ENCODE data around the gene CHI3L1. TPM values are rescaled to one million over a fixed set of nuclear protein-coding genes. Genes with fewer than 3 reads are reported as not detected.

The CHI3L1 gene
- total RNA-seq, 1 experiment from 2014 or later, result not detected

- no peak overlapping the region for H3K4me3 ChIP-seq (replicated peaks in 1 of 2; ENCODE audit: low read depth in 1 of 2, low read length in 2 of 2)
- H2AFZ ChIP-seq (ENCODE audit: low read depth, low read length, poor library complexity, severe bottlenecking), result no peak overlapping the region
- DNase-seq (ENCODE audit: low read depth, low spot score) (no peak), ATAC-seq (no peak)
- TF ChIP-seq EZH2phosphoT487 (IDR thresholded peaks at IDR 0.05; ENCODE audit: borderline replicate concordance), result no peak
- TF ChIP-seq MAX (IDR thresholded peaks at IDR 0.05), result no peak
- TF ChIP-seq ELF1 (IDR thresholded peaks at IDR 0.05; ENCODE audit: borderline replicate concordance, low read depth), result no peak
- TF ChIP-seq FOSL1 (IDR thresholded peaks at IDR 0.05; ENCODE audit: low read depth), result no peak
- TF ChIP-seq ZBTB33 (IDR thresholded peaks at IDR 0.05; ENCODE audit: extremely low read depth, insufficient replicate concordance, low read length), result no peak
- TF ChIP-seq JUND (IDR thresholded peaks at IDR 0.05), result no peak
- TF ChIP-seq POLR2A (IDR thresholded peaks at IDR 0.05; ENCODE audit: borderline replicate concordance, extremely low read depth, insufficient read depth, insufficient read length), result no peak
- TF ChIP-seq SIN3A (IDR thresholded peaks at IDR 0.05; ENCODE audit: low read depth), result no peak
- TF ChIP-seq SP1 (IDR thresholded peaks at IDR 0.05; ENCODE audit: low read depth), result no peak
- no peak for TF ChIP-seq CEBPB (IDR thresholded peaks at IDR 0.05; ENCODE audit: low read depth)
- TF ChIP-seq EGR1 (IDR thresholded peaks at IDR 0.05; ENCODE audit: low read depth), result no peak
- TF ChIP-seq TCF7L2 (IDR thresholded peaks at IDR 0.05; ENCODE audit: borderline replicate concordance, extremely low read depth, insufficient read depth, insufficient read length), result no peak
- no peak for TF ChIP-seq POLR2AphosphoS5 (IDR thresholded peaks at IDR 0.05; ENCODE audit: low read depth, low read length)
- TF ChIP-seq ATF3 (IDR thresholded peaks at IDR 0.05), result no peak
- no peak for TF ChIP-seq SRF (IDR thresholded peaks at IDR 0.05; ENCODE audit: low read depth)
- TF ChIP-seq RAD21 (IDR thresholded peaks at IDR 0.05; ENCODE audit: low read depth), result no peak
- TF ChIP-seq ZNF274 (IDR thresholded peaks at IDR 0.05; ENCODE audit: low read depth, low read length), result no peak
- TF ChIP-seq YY1 (IDR thresholded peaks at IDR 0.05; ENCODE audit: extremely low read depth, insufficient replicate concordance, low read depth, low read length), result no peak
- peaks cover 8% of the 10 kb centered on the region; the same call in 1 of the 2 replicates for H3K27me3 ChIP-seq (ENCODE audit: insufficient read depth, low read length)
- POLR2A ChIA-PET, result no interaction called here
- H3K27ac ChIP-seq (ENCODE audit: low read depth, low read length), result no peak overlapping the region
- CTCF ChIA-PET, result interaction anchor here (1.2 kb wide), 1 partner anchor 101 kb away, joined by 3 read pairs; no protein-coding TSS in a partner anchor
- H3K4me2 ChIP-seq (ENCODE audit: low read length), result no peak overlapping the region
- H3K4me1 ChIP-seq (ENCODE audit: control insufficient read depth in 1 of 2, insufficient read depth in 2 of 2, low read length in 2 of 2), result peaks cover 0 to 12% of the 10 kb centered on the region in 2 experiments; a peak in 1 of 4 replicates
- no peaks in the 10 kb centered on the region for H3K79me2 ChIP-seq (ENCODE audit: insufficient read depth, low read length)
- no peaks in the 10 kb centered on the region for H3K9me3 ChIP-seq (ENCODE audit: control insufficient read depth in 1 of 2, insufficient read depth in 1 of 2, low read depth in 1 of 2, low read length in 2 of 2)
- no peak overlapping the region for H3K9ac ChIP-seq (ENCODE audit: low read length)
- RAD21 ChIA-PET (ENCODE audit: low non-redundant PET in 1 of 2, low total read pairs in 2 of 2, uncharacterized antibody in 2 of 2, unreplicated experiment in 2 of 2), result interaction anchor here in 1 of 2 experiments (0.7 kb wide), 1 partner anchor 179 kb away, joined by 3 read pairs; no protein-coding TSS in a partner anchor
- no peaks in the 10 kb centered on the region for H3K9me2 ChIP-seq (ENCODE audit: insufficient read depth)
- H3K36me3 ChIP-seq (ENCODE audit: control insufficient read depth in 1 of 2, insufficient read depth in 2 of 2, low read length in 2 of 2), result no peaks in the 10 kb centered on the region
- no peaks in the 10 kb centered on the region for H4K20me1 ChIP-seq (ENCODE audit: insufficient read depth)
- BruUV-seq (replicated peaks), result no TSS peak
- intact Hi-C loops (cut with micrococcal nuclease), result no loop called here
Observed at GRCh38 chr1:203219171-203219570, 32.7 kb upstream of the CHI3L1 start.
